HepG2 (cell line): ENCODE results near the gene SS18L1. TPM values are rescaled to one million over a fixed set of nuclear protein-coding genes. Genes with fewer than 3 reads are reported as not detected.

Source experiments
- AKAP8 ChIP-seq: sonication (generic); formaldehyde crosslinking; IDR thresholded peaks from 2 replicates; pipeline ENCODE4 v1.5.1; 2020; ENCODE audit warnings: mild to moderate bottlenecking, missing genetic modification reagents
- MIER2 ChIP-seq: IDR thresholded peaks from 2 replicates; pipeline ENCODE4 v1.6.1; 2016; ENCODE audit warnings: missing biosample characterization, missing genetic modification reagents
- POLR2AphosphoS5 ChIP-seq: IDR thresholded peaks from 2 replicates; pipeline ENCODE4 v1.6.1; 2012; ENCODE audit warnings: low read depth, low read length
- REXO4 ChIP-seq: sonication (generic); formaldehyde crosslinking; IDR thresholded peaks from 2 replicates; pipeline ENCODE4 v1.8.0; 2022; ENCODE audit warnings: missing genetic modification reagents, mild to moderate bottlenecking, borderline replicate concordance
- SCMH1 ChIP-seq: sonication (generic); formaldehyde crosslinking; IDR thresholded peaks from 2 replicates; pipeline ENCODE4 v1.9.0; 2021; ENCODE audit warnings: missing genetic modification reagents, mild to moderate bottlenecking, borderline replicate concordance
- STAG1 ChIP-seq: sonication (generic); formaldehyde crosslinking; IDR thresholded peaks from 2 replicates; pipeline ENCODE4 v1.4.0; 2020; ENCODE audit warnings: missing genetic modification reagents
- ZBTB10 ChIP-seq: sonication (generic); formaldehyde crosslinking; IDR thresholded peaks from 2 replicates; pipeline ENCODE4 v1.4.0; 2020; ENCODE audit warnings: missing genetic modification reagents, borderline replicate concordance
- ZC3H4 ChIP-seq: sonication (generic); formaldehyde crosslinking; IDR thresholded peaks from 2 replicates; pipeline ENCODE4 v1.4.0; 2020; ENCODE audit warnings: missing genetic modification reagents, borderline replicate concordance
- ZNF136 ChIP-seq: sonication (generic); formaldehyde crosslinking; IDR thresholded peaks from 2 replicates; pipeline ENCODE4 v1.8.1; 2022; ENCODE audit warnings: low read depth, mild to moderate bottlenecking, moderate library complexity, missing genetic modification reagents
- ZNF24 ChIP-seq: fragments of 450-650 bp; IDR thresholded peaks from 2 replicates; pipeline ENCODE4 v1.6.1; 2017; ENCODE audit warnings: antibody characterized with exemption, mild to moderate bottlenecking
- ZNF296 ChIP-seq: sonication (generic); formaldehyde crosslinking; conservative IDR thresholded peaks from 2 replicates; pipeline ENCODE4 v1.5.0; 2020; ENCODE audit warnings: mild to moderate bottlenecking, missing genetic modification reagents
- ZNF350 ChIP-seq: sonication (generic); formaldehyde crosslinking; IDR thresholded peaks from 2 replicates; pipeline ENCODE4 v1.4.0; 2020; ENCODE audit warnings: mild to moderate bottlenecking, low read depth, missing genetic modification reagents, borderline replicate concordance
- ZNF570 ChIP-seq: sonication (generic); formaldehyde crosslinking; IDR thresholded peaks from 2 replicates; pipeline ENCODE4 v1.4.0; 2020; ENCODE audit warnings: mild to moderate bottlenecking, missing genetic modification reagents, borderline replicate concordance
- ZNF772 ChIP-seq: sonication (generic); formaldehyde crosslinking; IDR thresholded peaks from 2 replicates; pipeline ENCODE4 v1.5.0; 2020; ENCODE audit warnings: mild to moderate bottlenecking, missing genetic modification reagents
- polyA plus RNA-seq, 8 experiments: library from polyadenylated mRNA; depleted of rRNA in 3 of 8; stranded (reverse) in 7 of 8; unstranded in 1 of 8; fragments of >200 nt; fragmentation: Illumina TruSeq in 4 of 8; extraction: Trizol in 4 of 8; gene quantifications; 2 replicates each; pipeline versions ENCODE4 v1.2.1 to v1.2.3, GENCODE V29; 2011 to 2016; ENCODE audit warnings: low read depth in 4 of 8, missing spikeins in 1 of 8, mixed read lengths in 1 of 8; ENCODE audit not compliant: insufficient read depth in 1 of 8
- total RNA-seq, 5 experiments: library from RNA; depleted of rRNA; stranded (reverse); fragments of >200 nt; fragmentation: Illumina TruSeq; extraction: Trizol; gene quantifications; 2 replicates each; pipeline ENCODE4 v1.2.3, GENCODE V29; 2016; ENCODE audit warnings: low read depth in 1 of 5
- TF ChIP-seq, protein P1 (sequence below): sonication (generic); formaldehyde crosslinking; conservative IDR thresholded peaks from 2 replicates; pipeline ENCODE4 v1.4.0; 2020; ENCODE audit warnings: missing genetic modification reagents
- TF ChIP-seq, protein P2 (sequence below): sonication (generic); formaldehyde crosslinking; IDR thresholded peaks from 2 replicates; pipeline ENCODE4 v1.4.0; 2020; ENCODE audit warnings: missing genetic modification reagents, mild to moderate bottlenecking, borderline replicate concordance

Gene SS18L1
- total and polyA plus RNA-seq, 2 of the 13 experiments (the other 11 are each of a cell fraction or from before 2014, with no cell fraction given): 17.8 to 27.6 TPM

DNA sequence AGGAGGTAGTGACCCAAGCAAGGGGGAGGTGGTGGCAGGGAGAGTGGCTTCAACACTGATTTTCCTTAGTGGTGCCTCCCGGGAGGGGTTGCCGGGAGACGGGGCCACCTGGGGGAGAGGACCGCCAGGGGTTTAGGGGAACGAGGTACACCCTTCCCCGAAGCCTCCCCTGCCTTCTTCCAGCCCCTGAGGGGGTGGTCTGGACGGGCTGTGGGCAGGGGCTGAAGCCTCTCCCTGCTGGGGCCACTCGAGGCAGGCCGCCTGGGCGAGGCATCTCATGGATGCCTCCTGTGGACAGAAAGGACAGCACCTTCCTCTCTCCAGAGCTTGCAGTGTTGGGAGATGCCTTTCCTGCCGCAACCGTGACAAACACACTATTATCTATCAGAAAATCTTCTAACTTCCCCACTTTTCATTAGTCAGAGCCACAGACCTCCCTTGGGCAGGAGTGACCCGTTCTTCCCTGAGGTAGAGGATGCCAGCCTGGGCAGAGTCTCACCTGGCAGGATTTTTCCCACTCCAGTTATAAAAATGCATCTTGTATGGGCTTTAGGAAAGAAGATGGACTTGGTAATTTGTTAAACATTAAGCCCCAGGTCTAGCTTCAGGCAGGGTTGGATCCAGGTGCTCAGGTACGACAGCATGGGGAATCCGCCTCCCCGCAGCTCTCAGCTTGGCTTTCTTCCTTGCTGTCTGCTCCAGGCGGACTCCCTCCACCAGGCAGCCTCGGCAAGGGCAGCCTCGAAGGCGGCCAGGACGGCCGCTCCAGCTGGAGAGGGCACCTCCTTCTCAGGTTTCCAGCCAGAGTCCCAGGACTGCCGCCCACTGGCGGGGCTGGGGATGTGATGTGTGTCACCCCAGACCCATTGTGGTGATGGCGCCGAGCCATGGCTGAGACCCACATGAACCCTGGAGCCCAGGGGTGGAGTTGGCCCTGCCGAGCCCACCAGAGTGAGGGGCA is 65.5 kb downstream of the SS18L1 start (continued):
- no peak for TF ChIP-seq ZNF136 (CRISPR knock-in tag)
- 0 out of 2 replicates have a peak, but pooled peaks have one; percentile 25 for TF ChIP-seq MIER2 (CRISPR knock-in tag)
- TF ChIP-seq ZNF296: no peak
- TF ChIP-seq SCMH1 (CRISPR knock-in tag): no peak
- peak; percentile 57; the same call in 1 of the 2 replicates for TF ChIP-seq REXO4 (CRISPR knock-in tag)
- TF ChIP-seq, protein P1, sequence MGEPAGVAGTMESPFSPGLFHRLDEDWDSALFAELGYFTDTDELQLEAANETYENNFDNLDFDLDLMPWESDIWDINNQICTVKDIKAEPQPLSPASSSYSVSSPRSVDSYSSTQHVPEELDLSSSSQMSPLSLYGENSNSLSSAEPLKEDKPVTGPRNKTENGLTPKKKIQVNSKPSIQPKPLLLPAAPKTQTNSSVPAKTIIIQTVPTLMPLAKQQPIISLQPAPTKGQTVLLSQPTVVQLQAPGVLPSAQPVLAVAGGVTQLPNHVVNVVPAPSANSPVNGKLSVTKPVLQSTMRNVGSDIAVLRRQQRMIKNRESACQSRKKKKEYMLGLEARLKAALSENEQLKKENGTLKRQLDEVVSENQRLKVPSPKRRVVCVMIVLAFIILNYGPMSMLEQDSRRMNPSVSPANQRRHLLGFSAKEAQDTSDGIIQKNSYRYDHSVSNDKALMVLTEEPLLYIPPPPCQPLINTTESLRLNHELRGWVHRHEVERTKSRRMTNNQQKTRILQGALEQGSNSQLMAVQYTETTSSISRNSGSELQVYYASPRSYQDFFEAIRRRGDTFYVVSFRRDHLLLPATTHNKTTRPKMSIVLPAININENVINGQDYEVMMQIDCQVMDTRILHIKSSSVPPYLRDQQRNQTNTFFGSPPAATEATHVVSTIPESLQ (CRISPR knock-in tag): no peak
- TF ChIP-seq STAG1 (CRISPR knock-in tag): peak; percentile 80
- TF ChIP-seq, protein P2, sequence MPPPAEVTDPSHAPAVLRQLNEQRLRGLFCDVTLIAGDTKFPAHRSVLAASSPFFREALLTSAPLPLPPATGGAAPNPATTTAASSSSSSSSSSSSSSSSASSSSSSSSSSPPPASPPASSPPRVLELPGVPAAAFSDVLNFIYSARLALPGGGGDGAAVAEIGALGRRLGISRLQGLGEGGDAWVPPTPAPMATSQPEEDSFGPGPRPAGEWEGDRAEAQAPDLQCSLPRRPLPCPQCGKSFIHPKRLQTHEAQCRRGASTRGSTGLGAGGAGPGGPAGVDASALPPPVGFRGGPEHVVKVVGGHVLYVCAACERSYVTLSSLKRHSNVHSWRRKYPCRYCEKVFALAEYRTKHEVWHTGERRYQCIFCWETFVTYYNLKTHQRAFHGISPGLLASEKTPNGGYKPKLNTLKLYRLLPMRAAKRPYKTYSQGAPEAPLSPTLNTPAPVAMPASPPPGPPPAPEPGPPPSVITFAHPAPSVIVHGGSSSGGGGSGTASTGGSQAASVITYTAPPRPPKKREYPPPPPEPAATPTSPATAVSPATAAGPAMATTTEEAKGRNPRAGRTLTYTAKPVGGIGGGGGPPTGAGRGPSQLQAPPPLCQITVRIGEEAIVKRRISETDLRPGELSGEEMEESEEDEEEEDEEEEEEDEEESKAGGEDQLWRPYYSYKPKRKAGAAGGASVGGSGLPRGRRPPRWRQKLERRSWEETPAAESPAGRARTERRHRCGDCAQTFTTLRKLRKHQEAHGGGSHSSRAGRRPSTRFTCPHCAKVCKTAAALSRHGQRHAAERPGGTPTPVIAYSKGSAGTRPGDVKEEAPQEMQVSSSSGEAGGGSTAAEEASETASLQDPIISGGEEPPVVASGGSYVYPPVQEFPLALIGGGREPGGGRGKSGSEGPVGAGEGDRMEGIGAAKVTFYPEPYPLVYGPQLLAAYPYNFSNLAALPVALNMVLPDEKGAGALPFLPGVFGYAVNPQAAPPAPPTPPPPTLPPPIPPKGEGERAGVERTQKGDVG (CRISPR knock-in tag): no peak
- no peak for TF ChIP-seq ZNF570 (CRISPR knock-in tag)
- no peak for TF ChIP-seq ZBTB10
- no peak for TF ChIP-seq ZC3H4 (CRISPR knock-in tag)
- TF ChIP-seq POLR2AphosphoS5: no peak
- TF ChIP-seq ZNF772 (CRISPR knock-in tag): no peak
- TF ChIP-seq ZNF24: no peak
- peak; percentile 45; the same call in 1 of the 2 replicates for TF ChIP-seq AKAP8 (CRISPR knock-in tag)
- TF ChIP-seq ZNF350: no peak; the same call in 1 of the 2 replicates
